Measurements from ENCODE around the gene ATP5IF1. TPM values are rescaled to one million over a fixed set of nuclear protein-coding genes. Genes with fewer than 3 reads are reported as not detected.

The ATP5IF1 gene
- total and polyA plus RNA-seq, 2 of the 8 experiments (the other 6 are each of a cell fraction or from before 2014, with no cell fraction given) = 198 to 242 TPM

DNA sequence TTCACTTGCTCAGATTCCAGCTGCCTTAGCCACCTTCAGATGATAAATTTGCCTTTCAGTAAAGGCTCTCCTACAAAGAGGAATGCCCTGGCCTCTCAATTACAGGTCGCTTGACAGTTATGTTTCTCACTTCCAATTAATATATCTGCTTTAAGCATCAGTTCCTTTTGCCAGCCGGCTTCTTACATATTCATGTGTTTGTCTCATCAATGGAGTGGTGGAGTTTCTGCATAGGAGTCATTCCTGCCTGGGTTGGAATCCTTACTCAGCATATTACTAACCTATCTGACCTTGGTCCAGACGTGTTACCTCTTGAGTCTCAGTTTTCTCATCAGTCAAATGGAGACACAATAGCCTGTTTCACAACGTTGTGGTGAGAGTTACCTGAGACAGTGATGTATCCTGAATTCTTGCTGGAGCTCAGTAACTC, 14.0 kb downstream of the ATP5IF1 start:
- Histone ChIP-seq H3K79me1 (ENCODE audit: low read depth, low read length) (no peaks in the 10 kb centered on the region), H2AK5ac (ENCODE audit: low read depth, low read length) (peak overlapping the region; percentile 20; the same call in 1 of the 2 replicates), H2AFZ (ENCODE audit: low read length) (0 out of 2 replicates have a peak overlapping the region, but pooled peaks have one; percentile 0), H3K56ac (replicated peaks; ENCODE audit: insufficient read length, low read depth, low read length) (no peak overlapping the region), H4K8ac (ENCODE audit: extremely low read depth, insufficient read depth, low read length) (no peak overlapping the region), H4K20me1 (replicated peaks in 1 of 2; ENCODE audit: control insufficient read depth in 1 of 2, insufficient read depth in 2 of 2, low read length in 2 of 2) (no peaks in the 10 kb centered on the region), H3K4me2 (ENCODE audit: insufficient read depth in 1 of 2, low read depth in 2 of 2, low read length in 2 of 2) (no peak overlapping the region), H3K4me1 (replicated peaks in 1 of 4; ENCODE audit: control insufficient read depth in 3 of 4, insufficient read depth in 4 of 4, low read length in 3 of 4) (peaks cover 6 to 19% (median 10%) of the 10 kb centered on the region in 4 experiments; a peak in 6 of 7 replicates), H2BK120ac (replicated peaks; ENCODE audit: low read depth, low read length) (no peak overlapping the region), H2BK20ac (ENCODE audit: low read length) (peak overlapping the region; percentile 53), H3K23me2 (ENCODE audit: low read depth, low read length) (no peaks in the 10 kb centered on the region), H3K4ac (replicated peaks; ENCODE audit: insufficient read length, low read depth, low read length) (peak overlapping the region; percentile 6), H3K27ac (ENCODE audit: low read depth, low read length) (no peak overlapping the region), H4K91ac (replicated peaks; ENCODE audit: insufficient read length, low read length) (peak overlapping the region; percentile 34), H3K9me3 (ENCODE audit: insufficient read depth in 2 of 2, low read depth in 1 of 2, low read length in 1 of 2) (no peaks in the 10 kb centered on the region), H3K9ac (replicated peaks in 1 of 4; ENCODE audit: extremely low read depth in 1 of 4, low read depth in 3 of 4, low read length in 3 of 4) (no peak overlapping the region), H3K23ac (ENCODE audit: insufficient read length) (no peak overlapping the region), H3K4me3 (ENCODE audit: extremely low read depth in 1 of 4, insufficient read depth in 2 of 4, low read depth in 3 of 4, low read length in 4 of 4) (no peak overlapping the region), H3K36me3 (ENCODE audit: control insufficient read depth in 2 of 4, insufficient read depth in 4 of 4, low read length in 3 of 4) (no peaks in the 10 kb centered on the region), H3K14ac (ENCODE audit: insufficient read length) (no peak overlapping the region), H2BK15ac (ENCODE audit: low read length) (no peak overlapping the region), H2BK12ac (ENCODE audit: low read depth, low read length) (peak overlapping the region; percentile 72), H2BK5ac (ENCODE audit: low read depth, low read length) (peak overlapping the region; percentile 84), H3K18ac (ENCODE audit: extremely low read depth, low read length) (no peak overlapping the region; the same call in 1 of the 2 replicates), H3K27me3 (replicated peaks in 1 of 4; ENCODE audit: control insufficient read depth in 3 of 4, extremely low read depth in 1 of 4, insufficient read depth in 3 of 4, low read length in 3 of 4) (no peaks in the 10 kb centered on the region), H3K79me2 (ENCODE audit: control insufficient read depth in 1 of 2, insufficient read depth in 2 of 2, low read length in 2 of 2) (no peaks in the 10 kb centered on the region), H4K5ac (ENCODE audit: insufficient read length, low read depth, low read length) (peak overlapping the region; percentile 9)
- TF ChIP-seq CHD2 (IDR thresholded peaks at IDR 0.05; ENCODE audit: low read length) (no peak), MAFK (IDR thresholded peaks at IDR 0.05; ENCODE audit: low read depth, low read length) (peak; percentile 50; the same call in 1 of the 2 replicates)
- 74% methylated on average over 4 of the region's 4 CpGs; no CpG with 5 or more reads in 1 of the 2 experiments for WGBS, 2 experiments (ENCODE audit: extremely low coverage in 1 of 2, insufficient coverage in 1 of 2, insufficient read length in 1 of 2, insufficient replicate concordance in 2 of 2, low coverage in 1 of 2, low lambda C conversion rate in 2 of 2, missing lambda C conversion rate in 1 of 2)
- ChIA-PET CTCF (ENCODE audit: partially characterized antibody) (interaction anchor here (0.6 to 5.0 kb wide), 22 partner anchors 8 to 354 kb away, joined by 3 to 61 read pairs (median 6); partner anchors contain the start of genes ATP5IF1 and SESN2), POLR2A (ENCODE audit: partially characterized antibody) (interaction anchor here (0.5 to 12.3 kb wide), 16 partner anchors 13 to 266 kb away, joined by 3 to 296 read pairs (median 10); partner anchors contain the start of genes ATP5IF1, MED18, PHACTR4 and RCC1)
- FAIRE-seq (no peak), DNase-seq (ENCODE audit: low read depth in 1 of 2, low spot score in 2 of 2) (no peak)

Data from H1 (cell line).